Measurements from ENCODE around the gene CYP11A1.
A peak's percentile ranks its signal among the peaks of the same experiment; 100 is the strongest.

The CYP11A1 gene

GRCh38 chr15:74385733-74386132 lies 18.3 kb upstream of the CYP11A1 start:
- H3K27ac ChIP-seq = no peak overlapping the region
- no peak for TF ChIP-seq CTCF (conservative IDR thresholded peaks at IDR 0.05)
- no peak for TF ChIP-seq ZFX (IDR thresholded peaks at IDR 0.05)

GRCh38 chr15:74384881-74385643 lies 17.6 kb upstream of the CYP11A1 start:
- TF ChIP-seq ZFX (IDR thresholded peaks at IDR 0.05) = no peak
- no peak for TF ChIP-seq CTCF (conservative IDR thresholded peaks at IDR 0.05)
- no peak overlapping the region for H3K27ac ChIP-seq

GRCh38 chr15:74384566-74384880 lies 17.1 kb upstream of the CYP11A1 start:
- TF ChIP-seq CTCF (conservative IDR thresholded peaks at IDR 0.05) (no peak), ZFX (IDR thresholded peaks at IDR 0.05) (no peak)
- H3K27ac ChIP-seq = no peak overlapping the region

- TF ChIP-seq ZFX (IDR thresholded peaks at IDR 0.05) (no peak), CTCF (conservative IDR thresholded peaks at IDR 0.05) (no peak)
- H3K27ac ChIP-seq = no peak overlapping the region
Measured at GRCh38 chr15:74383695-74384565, 16.5 kb upstream of the CYP11A1 start.

GRCh38 chr15:74383286-74383685 lies 15.8 kb upstream of the CYP11A1 start:
- H3K27ac ChIP-seq = no peak overlapping the region
- TF ChIP-seq ZFX (IDR thresholded peaks at IDR 0.05) = no peak
- TF ChIP-seq CTCF (conservative IDR thresholded peaks at IDR 0.05) = no peak

- TF ChIP-seq ZFX (IDR thresholded peaks at IDR 0.05) (no peak), CTCF (conservative IDR thresholded peaks at IDR 0.05) (peak; percentile 97)
- H3K27ac ChIP-seq = no peak overlapping the region
Measured at GRCh38 chr15:74382004-74382816, 14.8 kb upstream of the CYP11A1 start.
